Hepatocyte (in vitro differentiated cells): ENCODE data around the gene PSPH.

ENCODE experiments used
- CTCF ChIP-seq: fragments of 200-600 bp; sonication (generic); IDR thresholded peaks from 2 replicates; pipeline ENCODE4 v1.5.1; 2016; ENCODE audit warnings: antibody characterized with exemption, mild to moderate bottlenecking; ENCODE audit not compliant: poor library complexity
- EZH2 ChIP-seq: fragments of 200-600 bp; sonication (generic); IDR thresholded peaks from 2 replicates; pipeline ENCODE4 v1.6.1; 2016; ENCODE audit warnings: antibody characterized with exemption, mild to moderate bottlenecking, borderline replicate concordance
- EZH2phosphoT487 ChIP-seq: fragments of 200-600 bp; sonication (generic); IDR thresholded peaks from one replicate; pipeline ENCODE4 v1.6.1; 2018; ENCODE audit warnings: antibody characterized with exemption, mild to moderate bottlenecking, low read depth, moderate library complexity; ENCODE audit not compliant: unreplicated experiment, severe bottlenecking

- TF ChIP-seq CTCF (no peak), EZH2 (no peak), EZH2phosphoT487 (no peak)
Observed at GRCh38 chr7:55965100-55965470, 86.2 kb downstream of the PSPH start.
